GM12878 (cell line): ENCODE measurements around the gene EPN1. TPM values are rescaled to one million over a fixed set of nuclear protein-coding genes. Genes with fewer than 3 reads are reported as not detected.
A peak's percentile ranks its signal among the peaks of the same experiment; 100 is the strongest.

Experiments used
- ATAC-seq: fragments of 200-7000 bp; cut with Tn5 transposase; 3 replicates; pipeline ENCODE4 v1.9.1; 2020; ENCODE audit warnings: mild to moderate bottlenecking, moderate library complexity
- BruUV-seq: library from RNA; stranded (reverse); fragments of 400-500 nt; replicated peaks from 2 replicates; lab custom pipeline; 2021; lab: Mats Ljungman, UMichigan
- CTCF ChIA-PET: fragments of 300-600 bp; sonication (Branson Sonifier 250); formaldehyde crosslinking; extraction: SDS; loops from one replicate; lab custom pipeline; 2021; ENCODE audit warnings: inconsistent platforms; lab: Yijun Ruan, JAX
- POLR2A ChIA-PET: fragments of 350-600 bp; formaldehyde crosslinking; extraction: SDS; loops from one replicate; lab custom pipeline; 2021; ENCODE audit warnings: inconsistent platforms; lab: Charles Lee
- RAD21 ChIA-PET: fragments of 300-600 bp; sonication (Branson Sonifier 250); formaldehyde crosslinking; loops from one replicate; lab custom pipeline; 2023; ENCODE audit warnings: antibody characterized with exemption; ENCODE audit not compliant: unreplicated experiment; lab: Charles Lee
- SMC1A ChIA-PET: fragments of 300-600 bp; sonication (Branson Sonifier 250); formaldehyde crosslinking; loops from one replicate; lab custom pipeline; 2023; ENCODE audit not compliant: unreplicated experiment, uncharacterized antibody; lab: Charles Lee
- DNase-seq: peaks from one replicate; pipeline ENCODE4 v3.0.0-alpha.2; 2011; ENCODE audit warnings: low read depth, low spot score
- FAIRE-seq: peaks from 3 replicates; lab custom pipeline; 2011; peaks lifted over from hg19 to GRCh38; lab: Jason Lieb, UNC
- H2AFZ ChIP-seq: 2 replicates; pipeline ENCODE4 v1.6.0; 2011; ENCODE audit warnings: low read depth, low read length, control low read depth; ENCODE audit not compliant: control insufficient read depth
- H3K27ac ChIP-seq: 2 replicates; pipeline ENCODE4 v1.5.1; 2011; ENCODE audit warnings: control low read depth; ENCODE audit not compliant: control insufficient read depth, insufficient read depth
- H3K27me3 ChIP-seq, 2 experiments: replicated peaks in 1 of 2; 2 replicates each; pipeline versions ENCODE4 v1.6.0 to v1.6.1; 2011; ENCODE audit warnings: low read length in 1 of 2; ENCODE audit not compliant: control insufficient read depth in 2 of 2, insufficient read depth in 2 of 2
- H3K36me3 ChIP-seq, 2 experiments: 2 replicates each; pipeline ENCODE4 v1.5.1; 2011; ENCODE audit warnings: low read length in 1 of 2; ENCODE audit not compliant: control insufficient read depth in 2 of 2, insufficient read depth in 2 of 2
- H3K4me1 ChIP-seq: 2 replicates; pipeline ENCODE4 v1.6.1; 2011; ENCODE audit warnings: mild to moderate bottlenecking, low read length, moderate library complexity, mixed read lengths; ENCODE audit not compliant: control insufficient read depth, insufficient read depth
- H3K4me2 ChIP-seq: 2 replicates; pipeline ENCODE4 v1.6.0; 2011; ENCODE audit warnings: control low read depth; ENCODE audit not compliant: control insufficient read depth, insufficient read depth
- H3K4me3 ChIP-seq: fragments of 200-600 bp; sonication (generic); 2 replicates; pipeline ENCODE4 v1.5.1; 2016
- H3K79me2 ChIP-seq: 2 replicates; pipeline ENCODE4 v1.6.0; 2011; ENCODE audit warnings: low read length; ENCODE audit not compliant: control insufficient read depth, insufficient read depth
- H3K9ac ChIP-seq: 2 replicates; pipeline ENCODE4 v1.8.0; 2011; ENCODE audit warnings: low read length, control low read depth, mixed read lengths; ENCODE audit not compliant: control insufficient read depth, insufficient read depth
- H3K9me3 ChIP-seq: replicated peaks from 3 replicates; pipeline ENCODE4 v1.5.1; 2011; ENCODE audit warnings: mild to moderate bottlenecking, low read length; ENCODE audit not compliant: control insufficient read depth, insufficient read depth
- H4K20me1 ChIP-seq: 2 replicates; pipeline ENCODE4 v1.6.0; 2011; ENCODE audit not compliant: control insufficient read depth, insufficient read depth
- BCL11A ChIP-seq: IDR thresholded peaks from 2 replicates; pipeline ENCODE4 v1.6.1; 2011; ENCODE audit warnings: low read depth, low read length
- EED ChIP-seq: sonication (generic); IDR thresholded peaks from 2 replicates; pipeline ENCODE4 v1.6.1; 2016; ENCODE audit warnings: antibody characterized with exemption, low read depth
- MEF2B ChIP-seq: fragments of 450-650 bp; IDR thresholded peaks from 2 replicates; pipeline ENCODE4 v1.6.1; 2018; ENCODE audit warnings: mild to moderate bottlenecking, moderate library complexity; ENCODE audit not compliant: partially characterized antibody, poor library complexity, severe bottlenecking
- NFIC ChIP-seq: IDR thresholded peaks from 2 replicates; pipeline ENCODE4 v1.6.1; 2012; ENCODE audit warnings: low read depth, mild to moderate bottlenecking, inconsistent platforms, low read length, moderate library complexity
- NR2C2 ChIP-seq: IDR thresholded peaks from 2 replicates; pipeline ENCODE4 v1.6.1; 2011; ENCODE audit warnings: borderline replicate concordance, low read depth; ENCODE audit not compliant: control insufficient read depth, insufficient read length
- PAX8 ChIP-seq: fragments of 450-650 bp; IDR thresholded peaks from 2 replicates; pipeline ENCODE4 v1.6.1; 2017; ENCODE audit warnings: mild to moderate bottlenecking, moderate library complexity
- RB1 ChIP-seq: fragments of 450-650 bp; formaldehyde crosslinking; IDR thresholded peaks from 2 replicates; pipeline ENCODE4 v1.6.1; 2017; ENCODE audit warnings: mild to moderate bottlenecking, borderline replicate concordance
- RUNX3 ChIP-seq: IDR thresholded peaks from 2 replicates; pipeline ENCODE4 v1.6.1; 2012; ENCODE audit warnings: low read length, inconsistent platforms
- SMC3 ChIP-seq: IDR thresholded peaks from 2 replicates; pipeline ENCODE4 v1.6.1; 2011; ENCODE audit warnings: low read length, improper control_type of control experiment, borderline replicate concordance
- WGBS: methylation state at CpG from one replicate; pipeline ENCODE4 v1.1.6; 2016; ENCODE audit warnings: low lambda C conversion rate; ENCODE audit not compliant: insufficient replicate concordance, insufficient coverage; ENCODE audit errors: missing lambda C conversion rate; 5-methylcytosine and 5-hydroxymethylcytosine counted together
- in situ Hi-C: fragments of 300-500 bp; cut with MboI; formaldehyde crosslinking; loops from 9 replicates; pipeline ENCODE4 v1.14.3; 2018; ENCODE audit warnings: mixed read lengths
- intact Hi-C: fragments of 100-400 bp; cut with micrococcal nuclease; formaldehyde crosslinking; loops from one replicate; pipeline ENCODE4 v1.14.2; 2022; ENCODE audit not compliant: unreplicated experiment
- polyA plus RNA-seq, 11 experiments: library from polyadenylated mRNA; depleted of rRNA in 4 of 11; unstranded in 6 of 11; stranded (reverse) in 5 of 11; fragments of >200 nt; fragmentation: Nextera tagmentation in 4 of 11; fragmentation: Illumina TruSeq in 1 of 11; extraction: Ambion mirVana in 4 of 11; extraction: Trizol in 1 of 11; gene quantifications; 1 replicate in 1 of 11; 2 replicates in 10 of 11; pipeline versions ENCODE4 v1.2.1 to v1.2.3, GENCODE V29; 2011 to 2016; ENCODE audit warnings: inconsistent platforms in 2 of 11, missing spikeins in 2 of 11, low read depth in 1 of 11
- total RNA-seq, 4 experiments: library from RNA; depleted of rRNA in 3 of 4; stranded (reverse); fragments of >200 nt in 3 of 4; fragmentation: Illumina TruSeq in 1 of 4; extraction: Trizol in 1 of 4; gene quantifications; 2 replicates each; pipeline versions ENCODE4 v1.2.1 to v1.2.3, GENCODE V29; 2013 to 2021
- TF ChIP-seq, protein P1 (sequence below): fragments of 450-650 bp; IDR thresholded peaks from 2 replicates; pipeline ENCODE4 v1.6.1; 2018; ENCODE audit warnings: borderline replicate concordance, mild to moderate bottlenecking; ENCODE audit not compliant: partially characterized antibody

EPN1 gene
- total and polyA plus RNA-seq, 10 of the 15 experiments (the other 5 are each of a cell fraction or from before 2014, with no cell fraction given) = 0.11 to 88.5 (median 10.6) TPM

DNA sequence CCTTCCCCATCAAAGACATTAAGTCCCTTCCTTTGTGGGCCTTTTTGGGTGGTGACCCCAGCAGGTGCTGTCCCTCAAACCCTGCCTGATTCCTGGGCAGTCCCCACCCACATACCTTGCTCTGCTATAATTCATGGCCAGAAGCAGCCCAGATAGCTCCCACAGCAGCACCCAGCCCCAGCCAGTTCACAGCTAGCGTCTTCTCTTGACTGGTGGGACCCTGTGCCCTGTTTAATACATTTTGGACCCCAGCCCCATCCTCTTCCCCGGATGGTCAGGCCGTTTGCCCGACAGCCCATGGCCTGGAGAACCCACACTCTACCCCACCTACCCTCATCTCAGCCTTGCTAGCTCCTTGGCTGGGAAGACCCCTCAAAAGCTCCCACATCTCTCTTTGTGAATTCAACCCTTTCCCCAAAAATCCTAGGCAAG is 24.9 kb upstream of the EPN1 start (continued):
- TF ChIP-seq, protein P1, sequence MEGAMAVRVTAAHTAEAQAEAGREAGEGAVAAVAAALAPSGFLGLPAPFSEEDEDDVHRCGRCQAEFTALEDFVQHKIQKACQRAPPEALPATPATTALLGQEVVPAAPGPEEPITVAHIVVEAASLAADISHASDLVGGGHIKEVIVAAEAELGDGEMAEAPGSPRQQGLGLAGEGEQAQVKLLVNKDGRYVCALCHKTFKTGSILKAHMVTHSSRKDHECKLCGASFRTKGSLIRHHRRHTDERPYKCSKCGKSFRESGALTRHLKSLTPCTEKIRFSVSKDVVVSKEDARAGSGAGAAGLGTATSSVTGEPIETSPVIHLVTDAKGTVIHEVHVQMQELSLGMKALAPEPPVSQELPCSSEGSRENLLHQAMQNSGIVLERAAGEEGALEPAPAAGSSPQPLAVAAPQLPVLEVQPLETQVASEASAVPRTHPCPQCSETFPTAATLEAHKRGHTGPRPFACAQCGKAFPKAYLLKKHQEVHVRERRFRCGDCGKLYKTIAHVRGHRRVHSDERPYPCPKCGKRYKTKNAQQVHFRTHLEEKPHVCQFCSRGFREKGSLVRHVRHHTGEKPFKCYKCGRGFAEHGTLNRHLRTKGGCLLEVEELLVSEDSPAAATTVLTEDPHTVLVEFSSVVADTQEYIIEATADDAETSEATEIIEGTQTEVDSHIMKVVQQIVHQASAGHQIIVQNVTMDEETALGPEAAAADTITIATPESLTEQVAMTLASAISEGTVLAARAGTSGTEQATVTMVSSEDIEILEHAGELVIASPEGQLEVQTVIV = no peak
- TF ChIP-seq SMC3 (no peak), RB1 (no peak), NR2C2 (no peak), EED (peak; percentile 14; the same call in 1 of the 2 replicates), PAX8 (no peak), MEF2B (no peak), BCL11A (no peak), RUNX3 (peak; percentile 15; the same call in 1 of the 2 replicates)

DNA sequence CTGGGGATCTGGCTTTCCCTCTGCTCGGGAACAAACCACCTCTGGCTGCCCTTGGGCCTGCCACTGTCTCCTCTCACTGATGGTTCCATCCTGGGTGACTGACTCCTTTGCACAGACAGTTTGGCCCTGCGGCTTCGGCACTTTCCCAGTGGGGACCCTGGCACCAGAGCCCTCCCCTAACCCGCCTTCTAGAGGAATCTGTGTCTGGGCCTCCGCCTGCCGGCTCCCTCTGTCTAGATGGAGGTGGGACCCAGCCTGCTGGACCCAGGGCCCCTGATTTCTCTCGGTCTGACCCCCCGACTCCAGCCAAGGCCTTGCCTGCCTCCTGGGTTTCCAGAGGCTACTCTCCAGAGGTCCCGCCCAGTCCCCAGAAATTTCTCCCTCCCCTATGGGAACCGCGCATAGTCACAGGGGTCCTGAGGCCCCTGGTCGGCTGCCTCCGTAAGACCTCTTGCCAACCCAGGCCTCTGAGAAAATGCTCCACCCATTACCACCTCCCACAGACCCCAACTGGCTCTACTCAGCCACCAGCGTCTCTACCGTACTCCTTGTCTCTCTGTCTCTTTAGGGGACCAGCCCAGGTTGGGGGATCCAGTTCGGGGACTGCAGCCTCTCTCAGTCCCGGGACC is 24.3 kb upstream of the EPN1 start:
- Histone ChIP-seq H3K9ac (peak overlapping the region; percentile 22; the same call in 1 of the 2 replicates), H3K79me2 (peaks cover 35% of the 10 kb centered on the region), H3K27ac (peak overlapping the region; percentile 46; the same call in 1 of the 2 replicates), H3K36me3 (peaks cover 0 to 1% of the 10 kb centered on the region in 2 experiments; a peak in 2 of 4 replicates), H3K4me2 (peak overlapping the region; percentile 95; the same call in 1 of the 2 replicates), H3K4me3 (no peak overlapping the region; the same call in 1 of the 2 replicates), H3K9me3 (no peaks in the 10 kb centered on the region), H3K4me1 (peaks cover 14% of the 10 kb centered on the region), H2AFZ (no peak overlapping the region), H3K27me3 (no peaks in the 10 kb centered on the region), H4K20me1 (no peaks in the 10 kb centered on the region)
- intact Hi-C loops = no loop called here
- ChIA-PET RAD21 (interaction anchor here (1.0 to 4.4 kb wide), 2 partner anchors 13 to 18 kb away, joined by 3 to 36 read pairs; no protein-coding TSS in a partner anchor), CTCF (interaction anchor here (1.0 to 4.8 kb wide), 2 partner anchors 13 to 18 kb away, joined by 10 to 28 read pairs; no protein-coding TSS in a partner anchor), SMC1A (no interaction called here), POLR2A (interaction anchor here (1.0 kb wide), 1 partner anchor 9 kb away, joined by 3 read pairs; no protein-coding TSS in a partner anchor)
- FAIRE-seq (no peak), ATAC-seq (no peak), DNase-seq (no peak)
- in situ Hi-C loops = loop anchor here (5.0 to 25.0 kb wide), 3 partner anchors 662 to 1513 kb away; partner anchors contain the start of genes CNOT3, LENG9 and ZSCAN5A
- no peak for TF ChIP-seq NFIC
- BruUV-seq = no TSS peak
- 92% methylated on average over 13 of the region's 17 CpGs for WGBS
